Measurements from ENCODE around the gene CCBE1. TPM values are rescaled to one million over a fixed set of nuclear protein-coding genes. Genes with fewer than 3 reads are reported as not detected.

The CCBE1 gene
- total RNA-seq, 1 donor from 2014 or later = 6.4 TPM

- no peaks in the 10 kb centered on the region for H3F3A ChIP-seq (ENCODE audit: low read depth)
- H3K9ac ChIP-seq = no peak overlapping the region
- H3K27me3 ChIP-seq = no peaks in the 10 kb centered on the region
- H3K4me3 Mint-ChIP-seq = no peak overlapping the region
- H3K4me1 ChIP-seq = no peaks in the 10 kb centered on the region
- H3K4me1 Mint-ChIP-seq = no peaks in the 10 kb centered on the region
- no peak overlapping the region for H3K4me3 ChIP-seq
- no peak overlapping the region for H2AFZ ChIP-seq (replicated peaks)
- no peak overlapping the region for H3K27ac ChIP-seq
- no peaks in the 10 kb centered on the region for H3K79me2 ChIP-seq (ENCODE audit: low read depth)
- H3K27ac Mint-ChIP-seq = no peak overlapping the region
- no peak for DNase-seq (ENCODE audit: low spot score)
- H3K27me3 Mint-ChIP-seq (ENCODE audit: insufficient read depth, low read depth) = peaks cover 3% of the 10 kb centered on the region
- H3K36me3 ChIP-seq = no peaks in the 10 kb centered on the region
- no peak overlapping the region for H3K4me2 ChIP-seq
- H4K20me1 ChIP-seq (ENCODE audit: low read depth) = no peaks in the 10 kb centered on the region
- TF ChIP-seq, protein P1, sequence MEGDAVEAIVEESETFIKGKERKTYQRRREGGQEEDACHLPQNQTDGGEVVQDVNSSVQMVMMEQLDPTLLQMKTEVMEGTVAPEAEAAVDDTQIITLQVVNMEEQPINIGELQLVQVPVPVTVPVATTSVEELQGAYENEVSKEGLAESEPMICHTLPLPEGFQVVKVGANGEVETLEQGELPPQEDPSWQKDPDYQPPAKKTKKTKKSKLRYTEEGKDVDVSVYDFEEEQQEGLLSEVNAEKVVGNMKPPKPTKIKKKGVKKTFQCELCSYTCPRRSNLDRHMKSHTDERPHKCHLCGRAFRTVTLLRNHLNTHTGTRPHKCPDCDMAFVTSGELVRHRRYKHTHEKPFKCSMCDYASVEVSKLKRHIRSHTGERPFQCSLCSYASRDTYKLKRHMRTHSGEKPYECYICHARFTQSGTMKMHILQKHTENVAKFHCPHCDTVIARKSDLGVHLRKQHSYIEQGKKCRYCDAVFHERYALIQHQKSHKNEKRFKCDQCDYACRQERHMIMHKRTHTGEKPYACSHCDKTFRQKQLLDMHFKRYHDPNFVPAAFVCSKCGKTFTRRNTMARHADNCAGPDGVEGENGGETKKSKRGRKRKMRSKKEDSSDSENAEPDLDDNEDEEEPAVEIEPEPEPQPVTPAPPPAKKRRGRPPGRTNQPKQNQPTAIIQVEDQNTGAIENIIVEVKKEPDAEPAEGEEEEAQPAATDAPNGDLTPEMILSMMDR (IDR thresholded peaks at IDR 0.05) = no peak
- no peak for TF ChIP-seq EZH2 (IDR thresholded peaks at IDR 0.05)
- no peak for TF ChIP-seq EZH2phosphoT487 (IDR thresholded peaks at IDR 0.05)
- H3K9me3 ChIP-seq (ENCODE audit: low read depth) = no peaks in the 10 kb centered on the region
- no peaks in the 10 kb centered on the region for H3K36me3 Mint-ChIP-seq
- H3K9me3 Mint-ChIP-seq = no peaks in the 10 kb centered on the region
Observed at GRCh38 chr18:59423259-59423658, 274.0 kb downstream of the CCBE1 start.

DNA sequence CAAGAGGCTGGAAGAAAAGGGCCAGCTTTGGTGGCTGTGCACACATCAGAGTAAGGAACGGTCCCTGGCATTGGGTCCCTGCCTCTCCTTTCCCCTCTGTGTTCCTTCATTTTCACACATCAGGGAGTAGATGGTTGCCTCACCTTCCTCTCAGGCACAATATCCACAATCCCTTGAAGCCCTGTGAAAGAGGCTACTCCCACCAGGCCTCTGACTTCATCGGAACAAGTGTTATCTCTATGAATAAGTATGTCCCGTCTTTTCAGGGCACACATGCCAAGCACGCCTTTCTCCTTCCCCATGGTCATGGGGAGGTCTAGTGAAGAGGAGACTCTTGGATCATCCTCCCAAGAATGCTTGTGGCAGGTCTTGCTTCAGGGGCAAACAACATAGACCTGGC is 277.0 kb downstream of the CCBE1 start:
- H3K9me3 ChIP-seq (ENCODE audit: low read depth) = no peaks in the 10 kb centered on the region
- no peak overlapping the region for H3K27ac Mint-ChIP-seq

DNA sequence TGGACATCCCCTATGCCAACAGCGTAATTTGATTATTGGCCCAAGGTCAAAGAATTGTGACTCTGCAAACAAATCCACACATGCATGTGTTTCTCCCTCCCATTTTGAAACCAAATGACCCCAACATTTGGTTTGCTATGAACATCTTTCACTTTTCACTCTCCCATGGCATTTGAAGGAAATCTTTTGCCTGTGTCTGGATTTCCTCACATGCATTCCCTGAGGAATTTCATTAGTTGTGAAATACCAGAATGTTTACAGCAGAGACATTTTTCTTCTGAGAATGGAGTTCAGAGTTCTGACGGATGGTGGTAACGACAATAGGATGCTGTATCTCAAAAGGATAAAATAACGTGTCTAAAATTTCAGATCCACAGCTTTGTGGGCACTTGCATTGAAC is 277.8 kb downstream of the CCBE1 start:
- no peaks in the 10 kb centered on the region for H3K4me1 Mint-ChIP-seq
- H3K27me3 Mint-ChIP-seq (ENCODE audit: insufficient read depth, low read depth) = peaks cover 3% of the 10 kb centered on the region
- no peak for DNase-seq (ENCODE audit: low spot score)

More for the DNA sequence above, 277.0 kb downstream of the CCBE1 start:
- no peak overlapping the region for H3K4me3 Mint-ChIP-seq
- Histone ChIP-seq H3K4me3 (no peak overlapping the region), H3K27ac (no peak overlapping the region), H4K20me1 (ENCODE audit: low read depth) (no peaks in the 10 kb centered on the region), H3K4me1 (no peaks in the 10 kb centered on the region), H3F3A (ENCODE audit: low read depth) (no peaks in the 10 kb centered on the region), H3K27me3 (no peaks in the 10 kb centered on the region), H2AFZ (replicated peaks) (no peak overlapping the region), H3K4me2 (no peak overlapping the region), H3K9ac (no peak overlapping the region), H3K36me3 (no peaks in the 10 kb centered on the region), H3K79me2 (ENCODE audit: low read depth) (no peaks in the 10 kb centered on the region)
- H3K4me1 Mint-ChIP-seq = no peaks in the 10 kb centered on the region
- TF ChIP-seq EZH2phosphoT487 (IDR thresholded peaks at IDR 0.05) (no peak), EZH2 (IDR thresholded peaks at IDR 0.05) (no peak)
- TF ChIP-seq, protein P1 (IDR thresholded peaks at IDR 0.05) = no peak
- H3K27me3 Mint-ChIP-seq (ENCODE audit: insufficient read depth, low read depth) = peaks cover 3% of the 10 kb centered on the region
- no peak for DNase-seq (ENCODE audit: low spot score)
- no peaks in the 10 kb centered on the region for H3K9me3 Mint-ChIP-seq
- no peaks in the 10 kb centered on the region for H3K36me3 Mint-ChIP-seq

More for the DNA sequence above, 277.8 kb downstream of the CCBE1 start:
- Histone ChIP-seq H3K27ac (no peak overlapping the region), H3K79me2 (ENCODE audit: low read depth) (no peaks in the 10 kb centered on the region), H2AFZ (replicated peaks) (no peak overlapping the region), H3K9me3 (ENCODE audit: low read depth) (no peaks in the 10 kb centered on the region), H3F3A (ENCODE audit: low read depth) (no peaks in the 10 kb centered on the region), H4K20me1 (ENCODE audit: low read depth) (no peaks in the 10 kb centered on the region), H3K4me2 (no peak overlapping the region), H3K4me3 (no peak overlapping the region), H3K36me3 (no peaks in the 10 kb centered on the region), H3K4me1 (no peaks in the 10 kb centered on the region), H3K9ac (no peak overlapping the region), H3K27me3 (no peaks in the 10 kb centered on the region)
- Mint-ChIP-seq H3K27ac (no peak overlapping the region), H3K36me3 (no peaks in the 10 kb centered on the region), H3K9me3 (no peaks in the 10 kb centered on the region), H3K4me3 (no peak overlapping the region)
- TF ChIP-seq, protein P1 (IDR thresholded peaks at IDR 0.05) = no peak
- TF ChIP-seq EZH2phosphoT487 (IDR thresholded peaks at IDR 0.05) (no peak), EZH2 (IDR thresholded peaks at IDR 0.05) (no peak)

Measured in neural progenitor cell (in vitro differentiated cells).